ENCODE data around the gene PPM1M.
A peak's percentile ranks its signal among the peaks of the same experiment; 100 is the strongest.

PPM1M gene

GRCh38 chr3:52228266-52228665 lies 17.3 kb upstream of the PPM1M start:
- no peak overlapping the region for H3K4me3 ChIP-seq (ENCODE audit: low read length)
- no peak for DNase-seq (ENCODE audit: low read depth, low spot score)

GRCh38 chr3:52228751-52229291 lies 16.7 kb upstream of the PPM1M start:
- no peak for DNase-seq (ENCODE audit: low read depth, low spot score)
- H3K4me3 ChIP-seq (ENCODE audit: low read length), result no peak overlapping the region

DNA sequence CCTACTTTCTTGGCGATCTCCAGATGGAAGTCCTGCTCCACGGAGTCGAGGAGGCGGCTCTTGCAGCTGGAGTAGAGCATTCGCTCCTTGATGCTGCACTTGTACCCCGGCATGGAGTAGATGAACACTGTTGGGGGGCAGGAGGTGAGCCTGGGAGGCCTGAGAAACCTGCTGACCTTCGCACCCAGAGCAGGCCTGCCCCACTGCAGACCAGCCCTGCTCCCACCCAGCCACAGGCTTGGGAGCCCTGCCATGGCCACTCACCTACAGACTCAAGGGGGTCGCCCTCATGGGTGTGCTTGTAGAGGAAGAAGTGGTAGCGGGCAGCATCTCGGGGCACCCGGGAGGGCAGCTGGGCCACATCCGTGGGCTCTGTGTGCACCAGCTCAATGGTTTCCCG lies 15.9 kb upstream of the PPM1M start:
- H3K4me3 ChIP-seq (ENCODE audit: low read length), result no peak overlapping the region
- DNase-seq (ENCODE audit: low read depth, low spot score), result no peak

GRCh38 chr3:52230461-52230860 lies 15.1 kb upstream of the PPM1M start:
- no peak for DNase-seq (ENCODE audit: low read depth, low spot score)
- no peak overlapping the region for H3K4me3 ChIP-seq (ENCODE audit: low read length)

- DNase-seq (ENCODE audit: low read depth, low spot score), result no peak
- no peak overlapping the region for H3K4me3 ChIP-seq (ENCODE audit: low read length)
Observed at GRCh38 chr3:52230889-52231499, 14.6 kb upstream of the PPM1M start.

GRCh38 chr3:52231502-52232278 lies 13.9 kb upstream of the PPM1M start:
- H3K4me3 ChIP-seq (ENCODE audit: low read length), result no peak overlapping the region
- peak; percentile 55 for DNase-seq (ENCODE audit: low read depth, low spot score)

DNA sequence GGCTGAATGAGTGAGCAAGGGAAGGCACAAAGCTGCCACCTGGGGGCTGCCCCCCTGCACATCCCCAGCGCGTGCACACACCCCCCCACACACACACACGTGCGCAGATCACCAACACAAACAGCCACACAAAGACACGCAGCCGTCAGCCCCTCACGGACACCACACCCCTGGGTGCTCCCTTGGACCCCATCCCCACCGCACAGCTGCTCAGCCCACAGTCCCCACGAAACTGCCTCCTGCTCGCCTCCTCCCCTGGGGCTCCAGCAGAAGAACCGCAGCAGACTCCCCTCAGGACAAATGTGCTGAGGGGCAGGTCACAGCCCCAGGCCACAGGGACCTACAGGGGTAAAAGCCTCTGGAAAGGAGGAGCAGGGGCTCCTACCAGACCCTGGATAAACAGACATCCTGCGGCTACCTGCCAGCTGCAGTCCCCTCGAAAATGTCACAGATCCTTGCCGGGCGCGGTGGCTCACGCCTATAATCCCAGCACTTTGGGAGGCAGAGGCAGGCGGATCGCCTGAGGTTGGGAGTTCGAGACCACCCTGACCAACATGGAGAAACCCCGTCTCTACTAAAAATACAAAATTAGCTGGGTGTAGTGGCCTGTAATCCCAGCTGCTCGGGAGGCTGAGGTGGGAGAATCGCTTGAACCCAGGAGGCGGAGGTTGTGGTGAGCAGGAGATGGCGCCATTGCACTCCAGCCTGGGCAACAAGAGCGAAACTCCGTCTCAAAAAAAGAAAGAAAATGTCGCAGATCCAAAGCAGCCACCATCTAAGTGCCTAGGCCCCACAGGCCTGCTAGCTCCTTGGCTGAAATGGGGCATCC lies 13.1 kb upstream of the PPM1M start:
- H3K4me3 ChIP-seq (ENCODE audit: low read length), result no peak overlapping the region
- no peak for DNase-seq (ENCODE audit: low read depth, low spot score)

DNA sequence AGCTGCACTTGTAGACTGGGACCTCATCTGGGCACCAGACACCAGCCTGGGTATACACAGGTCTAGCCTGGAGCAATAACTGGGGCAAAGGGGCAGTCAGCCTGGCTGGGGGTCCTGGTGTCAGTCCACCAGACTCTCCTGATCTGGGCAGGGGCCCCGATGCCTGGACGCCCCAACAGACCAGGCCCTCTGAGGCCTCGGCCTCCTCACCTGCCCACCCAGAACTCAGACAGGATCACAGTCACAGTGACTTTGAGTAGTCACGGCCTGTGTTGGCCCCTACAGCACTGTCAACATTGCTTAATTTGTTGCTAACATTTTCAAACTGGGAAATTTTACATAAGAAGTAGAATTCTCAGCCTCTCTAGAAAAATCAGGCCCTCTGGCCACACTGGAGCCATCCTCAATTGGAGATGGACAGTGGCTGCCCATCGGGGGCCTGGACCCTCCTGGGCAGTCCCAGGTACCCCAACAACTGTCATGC lies 12.4 kb upstream of the PPM1M start:
- no peak for DNase-seq (ENCODE audit: low read depth, low spot score)
- H3K4me3 ChIP-seq (ENCODE audit: low read length), result no peak overlapping the region

DNA sequence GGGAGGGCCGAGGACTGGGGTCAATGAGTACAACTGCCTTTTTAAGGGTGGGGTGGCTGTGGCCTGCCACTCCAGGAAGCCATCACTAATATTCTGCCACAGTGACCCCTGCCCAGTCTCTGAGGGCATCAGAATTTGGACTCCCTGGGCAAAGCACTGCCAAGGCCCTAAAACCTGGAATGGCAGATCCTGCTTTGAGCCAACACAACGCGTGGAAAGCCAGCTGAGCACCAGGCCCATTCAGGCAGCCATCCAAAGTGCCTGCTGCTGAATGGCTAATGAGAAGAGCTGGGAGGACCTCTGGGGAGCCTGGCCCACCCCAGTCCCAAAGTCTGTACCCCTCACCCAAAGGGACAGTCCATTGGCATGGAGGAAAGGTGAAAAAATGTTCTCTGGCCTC lies 11.6 kb upstream of the PPM1M start:
- DNase-seq (ENCODE audit: low read depth, low spot score), result no peak
- no peak overlapping the region for H3K4me3 ChIP-seq (ENCODE audit: low read length)

GRCh38 chr3:52234516-52235447 lies 10.8 kb upstream of the PPM1M start:
- no peak overlapping the region for H3K4me3 ChIP-seq (ENCODE audit: low read length)
- no peak for DNase-seq (ENCODE audit: low read depth, low spot score)

GRCh38 chr3:52236424-52236886 lies 9.1 kb upstream of the PPM1M start:
- no peak overlapping the region for H3K4me3 ChIP-seq (ENCODE audit: low read length)
- no peak for DNase-seq (ENCODE audit: low read depth, low spot score)

- no peak for DNase-seq (ENCODE audit: low read depth, low spot score)
- H3K4me3 ChIP-seq (ENCODE audit: low read length), result no peak overlapping the region
Observed at GRCh38 chr3:52237006-52237656, 8.4 kb upstream of the PPM1M start.

GRCh38 chr3:52237657-52238172 lies 7.8 kb upstream of the PPM1M start:
- no peak for DNase-seq (ENCODE audit: low read depth, low spot score)
- H3K4me3 ChIP-seq (ENCODE audit: low read length), result peak overlapping the region; percentile 76

DNA sequence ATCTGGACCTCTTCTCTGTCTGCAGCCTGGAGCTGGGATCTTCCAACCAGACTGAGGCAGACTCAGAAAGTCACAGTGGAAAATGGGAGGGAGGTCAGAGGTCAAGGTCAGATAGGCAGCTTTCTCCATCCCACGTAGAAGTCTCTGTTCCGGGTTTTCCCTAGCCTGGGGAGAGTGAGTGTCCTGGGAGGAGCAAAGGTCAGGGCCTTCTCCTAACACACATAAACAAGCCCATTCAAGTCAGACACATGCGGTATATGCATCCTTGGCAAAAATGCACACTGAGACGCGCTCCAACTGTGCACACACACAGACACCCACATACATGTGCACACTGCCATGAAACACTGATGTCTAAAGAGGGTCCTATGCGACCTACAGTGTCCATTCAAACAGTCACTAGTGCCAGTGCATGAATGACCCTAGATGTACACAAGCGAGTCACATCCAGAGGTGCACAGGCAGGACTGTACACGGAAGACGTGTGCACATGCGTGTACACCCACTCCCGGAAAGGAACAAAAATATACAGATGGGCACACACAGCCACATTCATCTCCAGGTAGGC lies 7.3 kb upstream of the PPM1M start:
- no peak for DNase-seq (ENCODE audit: low read depth, low spot score)
- H3K4me3 ChIP-seq (ENCODE audit: low read length), result peak overlapping the region; percentile 76

DNA sequence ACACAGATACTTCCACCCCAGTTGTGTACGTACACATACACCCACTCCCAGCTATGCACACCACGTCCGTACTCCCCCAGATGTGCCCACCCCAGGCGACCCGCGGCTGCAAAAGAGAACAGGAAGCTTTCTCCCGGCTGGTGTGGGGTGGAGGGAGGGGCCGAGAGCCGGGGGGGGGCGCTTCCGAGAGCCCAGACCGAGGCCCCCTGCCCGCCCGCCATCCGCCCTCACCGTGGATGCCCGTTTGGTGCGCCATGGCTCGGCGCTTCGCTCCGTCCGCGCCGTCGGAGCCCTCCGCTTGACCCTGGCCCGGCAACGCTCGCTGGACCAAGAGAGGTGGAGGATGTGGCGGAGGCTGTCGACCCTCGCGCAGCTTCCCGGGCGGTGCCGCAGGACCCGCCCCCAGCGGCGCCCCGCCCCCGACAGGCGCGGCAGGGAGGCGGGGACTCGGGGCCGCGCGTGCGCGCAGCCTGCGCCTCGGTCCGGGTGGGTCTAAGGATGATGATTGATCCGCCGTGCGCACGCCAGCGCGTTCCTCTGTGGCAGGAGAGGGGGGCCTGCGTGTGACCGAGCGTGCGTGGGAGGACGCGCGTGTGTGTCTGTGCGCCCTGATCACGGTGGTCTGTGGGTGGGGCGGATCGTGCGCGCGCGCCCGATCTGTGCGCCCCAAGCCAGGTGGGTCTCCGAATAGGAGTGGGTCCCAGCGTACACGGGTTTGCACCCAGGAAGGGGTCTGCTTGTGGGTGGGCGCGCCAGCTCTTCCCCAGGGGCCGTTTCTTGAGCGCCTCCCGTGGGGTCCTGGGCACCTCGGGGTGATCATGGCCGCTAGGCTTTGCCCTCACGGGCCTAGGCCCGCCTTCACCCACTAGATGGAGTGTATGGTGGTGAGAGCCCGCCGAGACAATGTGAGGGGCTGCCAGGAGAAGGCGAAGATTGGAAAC lies 6.5 kb upstream of the PPM1M start, which contains the start of gene TWF2:
Gene TWF2, minus strand, starts transcription at position 398 of the 941 bp plus-strand sequence. Its CDS starts 142 bp downstream, at position 256.
- peak within 1 kb of the TSS; percentile 76 for H3K4me3 ChIP-seq (ENCODE audit: low read length)
- DNase-seq (ENCODE audit: low read depth, low spot score), result peak; percentile 62
